Omental fat pad (tissue), 4 donors: Measurements from ENCODE around the gene AGAP1. TPM values are rescaled to one million over a fixed set of nuclear protein-coding genes. Genes with fewer than 3 reads are reported as not detected.

ENCODE experiments used
- ATAC-seq: fragments of 150-250 bp; one replicate; pipeline ENCODE4 v1.9.1; 2016; ENCODE audit warnings: mild to moderate bottlenecking, moderate library complexity; ENCODE audit not compliant: low FRiP score
- DNase-seq: peaks from one replicate; pipeline ENCODE4 v3.0.0-alpha.2; 2019; ENCODE audit warnings: low spot score
- total RNA-seq, 4 donors: library from RNA; depleted of rRNA; stranded (reverse); fragments of >200 nt; gene quantifications; one replicate each; pipeline ENCODE4 v1.1.0, GENCODE V29; 2016
- TF ChIP-seq, protein P1 (sequence below), 3 donors: fragments of 450-650 bp; IDR thresholded peaks; one replicate each; pipeline ENCODE4 v1.5.1; 2016 to 2017; ENCODE audit warnings: antibody characterized with exemption in 3 of 3, mild to moderate bottlenecking in 3 of 3, moderate library complexity in 2 of 3

AGAP1 gene
- total RNA-seq, 4 donors from 2014 or later = 15.5 to 24.3 (median 16.2) TPM

DNA sequence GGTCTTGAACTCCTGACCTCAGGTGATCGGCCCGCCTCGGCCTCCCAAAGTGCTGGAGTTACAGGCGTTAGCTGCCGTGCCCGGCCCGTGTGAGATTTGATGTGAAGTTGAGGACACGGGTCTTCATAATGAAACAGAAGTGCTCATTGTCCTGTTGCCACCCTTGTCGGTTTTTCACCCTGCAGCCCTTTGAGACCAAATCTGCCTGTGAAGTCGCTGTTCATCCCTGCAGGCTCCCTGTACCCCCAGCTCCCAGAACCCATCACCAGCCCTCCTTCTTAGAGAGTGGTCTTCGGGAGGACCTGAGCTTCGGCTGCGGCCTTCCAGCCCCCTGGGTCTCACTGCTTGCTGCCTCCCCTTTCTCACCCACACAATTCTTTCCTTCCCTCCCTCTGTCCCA lies 349.1 kb downstream of the AGAP1 start:
- DNase-seq (no peak), ATAC-seq (no peak)
- TF ChIP-seq, protein P1, sequence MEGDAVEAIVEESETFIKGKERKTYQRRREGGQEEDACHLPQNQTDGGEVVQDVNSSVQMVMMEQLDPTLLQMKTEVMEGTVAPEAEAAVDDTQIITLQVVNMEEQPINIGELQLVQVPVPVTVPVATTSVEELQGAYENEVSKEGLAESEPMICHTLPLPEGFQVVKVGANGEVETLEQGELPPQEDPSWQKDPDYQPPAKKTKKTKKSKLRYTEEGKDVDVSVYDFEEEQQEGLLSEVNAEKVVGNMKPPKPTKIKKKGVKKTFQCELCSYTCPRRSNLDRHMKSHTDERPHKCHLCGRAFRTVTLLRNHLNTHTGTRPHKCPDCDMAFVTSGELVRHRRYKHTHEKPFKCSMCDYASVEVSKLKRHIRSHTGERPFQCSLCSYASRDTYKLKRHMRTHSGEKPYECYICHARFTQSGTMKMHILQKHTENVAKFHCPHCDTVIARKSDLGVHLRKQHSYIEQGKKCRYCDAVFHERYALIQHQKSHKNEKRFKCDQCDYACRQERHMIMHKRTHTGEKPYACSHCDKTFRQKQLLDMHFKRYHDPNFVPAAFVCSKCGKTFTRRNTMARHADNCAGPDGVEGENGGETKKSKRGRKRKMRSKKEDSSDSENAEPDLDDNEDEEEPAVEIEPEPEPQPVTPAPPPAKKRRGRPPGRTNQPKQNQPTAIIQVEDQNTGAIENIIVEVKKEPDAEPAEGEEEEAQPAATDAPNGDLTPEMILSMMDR (IDR thresholded peaks at IDR 0.05) = no peak

DNA sequence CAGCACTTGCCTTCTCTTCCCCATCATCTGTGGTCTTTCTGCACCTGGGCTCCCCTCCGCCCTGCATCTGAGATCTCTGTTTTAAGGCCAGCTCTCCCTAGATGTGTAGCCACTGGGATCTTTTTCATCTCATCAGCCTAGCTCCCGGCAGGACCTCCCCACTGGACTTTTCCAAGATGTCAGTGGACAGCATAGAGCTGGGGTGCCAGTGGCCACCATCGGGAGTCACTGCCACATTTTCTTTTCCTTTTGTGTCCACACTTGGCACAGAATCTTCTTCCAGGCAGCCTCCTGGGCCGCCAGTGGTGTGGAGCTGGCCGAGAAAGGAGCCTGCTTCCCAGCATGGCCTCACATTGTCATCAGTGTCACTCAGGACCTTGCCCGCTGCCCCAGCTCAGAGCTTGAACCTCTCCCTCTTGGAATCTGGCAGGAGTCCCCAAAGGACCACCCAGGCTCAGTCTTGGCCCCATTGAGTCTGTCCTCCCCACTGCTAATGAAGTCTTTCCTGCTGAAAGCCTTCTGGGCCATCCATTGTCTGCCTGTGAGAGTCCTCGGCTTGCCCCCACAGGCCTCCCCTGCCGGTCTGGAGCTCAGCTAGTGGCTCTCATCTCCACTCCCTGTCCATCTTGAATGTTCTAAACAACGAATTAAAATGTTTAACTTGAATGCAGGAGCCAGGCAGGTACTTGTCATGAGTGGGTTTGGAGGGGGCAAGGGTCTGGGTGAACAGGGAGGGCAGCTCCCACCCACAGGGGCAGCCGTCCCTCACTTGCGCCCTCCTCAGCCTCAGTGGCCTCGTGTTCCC lies 349.9 kb downstream of the AGAP1 start:
- TF ChIP-seq, protein P1 (IDR thresholded peaks at IDR 0.05) = no peak
- ATAC-seq (no peak), DNase-seq (no peak)

DNA sequence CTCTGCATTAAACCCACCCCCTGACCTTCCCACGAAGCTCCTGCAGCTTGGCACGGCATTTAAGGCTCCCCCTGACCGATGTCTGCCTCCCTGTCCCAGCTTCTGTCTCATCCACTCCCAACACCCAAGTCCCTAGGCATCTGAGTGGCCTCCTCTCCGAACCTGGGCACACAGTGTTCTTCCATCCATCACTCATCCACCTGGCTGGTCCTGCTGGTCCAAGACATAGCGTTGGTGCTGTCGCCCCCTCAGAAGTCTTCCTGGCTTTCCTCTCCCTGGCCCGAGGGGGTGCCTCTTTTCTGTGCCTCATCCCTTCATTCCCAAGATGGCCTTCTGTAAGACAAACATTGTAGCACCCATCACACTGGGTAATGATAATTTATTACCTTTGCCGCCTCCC lies 350.7 kb downstream of the AGAP1 start:
- TF ChIP-seq, protein P1 (IDR thresholded peaks at IDR 0.05) = no peak
- ATAC-seq = no peak
- DNase-seq = no peak

DNA sequence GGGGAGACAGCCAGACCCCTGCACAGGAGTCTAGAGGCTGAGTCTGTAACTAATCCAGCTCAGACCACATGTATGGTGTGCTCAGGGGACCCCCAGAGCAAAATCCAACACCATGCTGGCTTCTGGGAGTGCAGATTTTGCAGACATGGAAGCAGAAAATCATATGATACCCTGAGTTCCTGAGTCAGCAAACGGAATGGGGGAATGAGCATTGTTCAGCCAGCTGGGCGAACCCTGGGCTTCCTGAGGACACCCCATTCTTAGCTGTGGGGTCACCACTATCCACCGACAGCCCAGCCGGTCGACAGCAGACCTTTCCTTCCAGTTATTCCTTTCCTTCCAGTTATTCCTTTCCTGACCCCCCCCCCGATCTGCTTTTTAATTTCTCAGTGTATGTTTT lies 351.4 kb downstream of the AGAP1 start:
- ATAC-seq (no peak), DNase-seq (no peak)
- TF ChIP-seq, protein P1 (IDR thresholded peaks at IDR 0.05) = no peak

DNA sequence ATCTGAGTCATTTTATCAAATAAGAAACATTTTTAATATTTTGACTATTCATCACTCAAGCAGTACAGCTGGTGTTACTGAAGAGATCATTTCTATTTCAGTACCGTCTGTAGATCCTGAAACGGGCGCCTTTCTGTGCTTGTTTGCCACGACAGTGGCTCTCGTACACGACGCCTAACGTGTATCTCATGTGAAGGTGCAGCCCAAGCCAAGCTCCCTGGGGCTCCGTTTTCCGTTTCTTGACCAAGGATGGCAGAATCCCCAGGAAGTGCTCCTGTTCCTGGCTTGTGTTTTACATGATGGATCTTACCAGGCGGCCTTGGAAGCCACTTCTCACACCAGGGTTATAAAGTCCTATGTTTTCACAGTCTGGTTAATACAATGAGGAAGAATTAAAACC lies 353.7 kb downstream of the AGAP1 start:
- TF ChIP-seq, protein P1 (IDR thresholded peaks at IDR 0.05) = no peak
- ATAC-seq (no peak), DNase-seq (no peak)

DNA sequence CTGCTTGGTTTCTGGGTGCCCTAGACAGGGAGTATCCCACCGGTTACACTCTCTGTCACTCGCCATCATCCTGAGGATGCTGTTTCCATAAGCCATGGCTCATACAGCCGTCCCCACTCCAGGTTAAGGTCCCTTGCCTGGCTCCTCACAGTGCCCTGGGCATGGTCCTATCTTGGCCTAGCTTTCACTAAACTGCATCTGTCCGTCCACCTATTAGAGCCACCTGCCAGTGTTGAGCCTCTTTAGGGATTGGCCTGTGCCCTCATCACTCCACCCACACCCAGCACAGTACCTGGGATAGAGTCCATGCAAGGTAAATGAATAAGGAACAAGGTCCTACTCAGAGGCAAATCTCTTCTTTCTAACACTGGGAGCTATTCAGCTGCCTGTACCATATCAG lies 354.2 kb downstream of the AGAP1 start:
- DNase-seq (no peak), ATAC-seq (no peak)
- TF ChIP-seq, protein P1 (IDR thresholded peaks at IDR 0.05) = no peak

DNA sequence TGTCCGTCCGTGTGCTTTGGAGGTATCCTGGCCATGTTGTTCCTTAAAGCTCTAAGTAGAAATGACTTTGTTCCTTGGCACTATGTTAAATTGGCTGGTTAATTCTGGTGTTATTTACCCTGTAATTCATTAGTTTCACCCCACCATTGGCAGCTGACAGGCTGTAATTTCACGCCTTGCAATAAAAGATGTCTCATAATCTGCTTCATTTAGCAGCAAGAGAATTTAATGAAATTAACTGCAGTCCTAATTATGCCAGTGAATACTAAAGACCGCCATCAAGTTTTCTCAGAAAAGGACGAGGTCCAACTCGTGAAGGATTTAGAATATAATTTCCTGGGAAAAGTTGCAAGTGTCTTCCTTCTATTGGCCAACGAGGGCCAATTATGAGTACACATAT lies 355.1 kb downstream of the AGAP1 start:
- TF ChIP-seq, protein P1 (IDR thresholded peaks at IDR 0.05) = no peak
- DNase-seq (no peak), ATAC-seq (no peak)
